PC-9 (cell line): ENCODE measurements around the gene DDX10. TPM values are rescaled to one million over a fixed set of nuclear protein-coding genes. Genes with fewer than 3 reads are reported as not detected.
"Not testable (repeated sequence)": the region's sequence is repeated elsewhere in the genome, so short reads cannot be mapped to it uniquely, and the experiment has no call there.

Source experiments
- BruUV-seq: library from RNA; stranded (reverse); fragments of 400-500 nt; replicated peaks from 2 replicates; lab custom pipeline; 2021; lab: Mats Ljungman, UMichigan
- CTCF ChIA-PET: fragments of 300-600 bp; sonication (Branson Sonifier 250); formaldehyde crosslinking; loops from one replicate; lab custom pipeline; 2022; ENCODE audit warnings: antibody characterized with exemption; lab: Charles Lee
- POLR2A ChIA-PET: fragments of 300-600 bp; sonication (Branson Sonifier 250); formaldehyde crosslinking; loops from one replicate; lab custom pipeline; 2022; ENCODE audit warnings: antibody characterized with exemption; ENCODE audit not compliant: unreplicated experiment; lab: Charles Lee
- DNase-seq, 2 experiments: peaks; one replicate each; pipeline versions ENCODE4 v3.0.0 to v3.0.0-alpha.2; 2015 to 2022; ENCODE audit warnings: mixed read lengths in 1 of 2
- H2AFZ ChIP-seq: fragments of 200-600 bp; sonication (generic); 2 replicates; pipeline ENCODE4 v1.8.1; 2017; ENCODE audit warnings: antibody characterized with exemption
- H3F3A ChIP-seq: fragments of 200-600 bp; sonication (generic); 2 replicates; pipeline ENCODE4 v1.8.1; 2017; ENCODE audit warnings: antibody characterized with exemption, mild to moderate bottlenecking, low read depth; ENCODE audit not compliant: insufficient read depth
- H3K27ac ChIP-seq: fragments of 200-600 bp; sonication (generic); 2 replicates; pipeline ENCODE4 v1.6.1; 2016; ENCODE audit warnings: mixed run types
- H3K27me3 ChIP-seq: fragments of 200-600 bp; sonication (generic); 2 replicates; pipeline ENCODE4 v1.6.1; 2016; ENCODE audit warnings: low read depth, mixed run types; ENCODE audit not compliant: insufficient read depth
- H3K36me3 ChIP-seq: fragments of 200-600 bp; sonication (generic); 2 replicates; pipeline ENCODE4 v1.6.1; 2016; ENCODE audit warnings: low read depth, mixed run types
- H3K4me1 ChIP-seq: fragments of 200-600 bp; sonication (generic); replicated peaks from 2 replicates; pipeline ENCODE4 v1.6.1; 2016; ENCODE audit warnings: mixed run types; ENCODE audit not compliant: insufficient read depth
- H3K4me2 ChIP-seq: fragments of 200-600 bp; sonication (generic); 2 replicates; pipeline ENCODE4 v1.6.1; 2017; ENCODE audit warnings: mixed run types
- H3K4me3 ChIP-seq: fragments of 200-600 bp; sonication (generic); 2 replicates; pipeline ENCODE4 v1.6.1; 2016; ENCODE audit warnings: mixed run types
- H3K79me2 ChIP-seq: fragments of 200-600 bp; sonication (generic); 2 replicates; pipeline ENCODE4 v1.6.1; 2017; ENCODE audit warnings: low read depth, mixed run types
- H3K9me2 ChIP-seq: fragments of 200-600 bp; sonication (generic); 2 replicates; pipeline ENCODE4 v1.8.1; 2017; ENCODE audit warnings: mild to moderate bottlenecking; ENCODE audit not compliant: insufficient read depth
- H3K9me3 ChIP-seq: fragments of 200-600 bp; sonication (generic); 2 replicates; pipeline ENCODE4 v1.8.1; 2016; ENCODE audit warnings: low read depth; ENCODE audit not compliant: insufficient read depth
- H4K20me1 ChIP-seq: fragments of 200-600 bp; sonication (generic); 2 replicates; pipeline ENCODE4 v1.8.1; 2017; ENCODE audit not compliant: insufficient read depth
- CTCF ChIP-seq: fragments of 200-600 bp; sonication (generic); conservative IDR thresholded peaks from 2 replicates; pipeline ENCODE4 v1.6.1; 2017; ENCODE audit warnings: mixed run types, antibody characterized with exemption, mild to moderate bottlenecking, moderate library complexity
- EZH2 ChIP-seq: fragments of 200-600 bp; sonication (generic); IDR thresholded peaks from 2 replicates; pipeline ENCODE4 v1.8.0; 2017; ENCODE audit warnings: antibody characterized with exemption, low read depth
- intact Hi-C: fragments of 100-400 bp; cut with micrococcal nuclease; formaldehyde crosslinking; loops from one replicate; pipeline ENCODE4 v1.10.0; 2022; ENCODE audit not compliant: unreplicated experiment
- total RNA-seq: library from RNA; stranded (reverse); gene quantifications from 2 replicates; pipeline ENCODE4 v1.2.3, GENCODE V29; 2021

The DDX10 gene
- total RNA-seq, 1 experiment from 2014 or later, result 26.4 TPM

GRCh38 chr11:108648528-108648885 lies 16.4 kb upstream of the DDX10 start:
- Histone ChIP-seq H3K27me3 (no peaks in the 10 kb centered on the region), H2AFZ (no peak overlapping the region), H3K27ac (no peak overlapping the region), H3K9me3 (no peaks in the 10 kb centered on the region), H3K79me2 (no peaks in the 10 kb centered on the region), H3K4me1 (no peaks in the 10 kb centered on the region), H3F3A (no peaks in the 10 kb centered on the region), H4K20me1 (no peaks in the 10 kb centered on the region), H3K36me3 (no peaks in the 10 kb centered on the region), H3K4me2 (no peak overlapping the region), H3K4me3 (no peak overlapping the region), H3K9me2 (no peaks in the 10 kb centered on the region)
- no TSS peak for BruUV-seq
- CTCF ChIA-PET, result no interaction called here
- no peak for DNase-seq
- TF ChIP-seq CTCF, result no peak; the same call in 1 of the 2 replicates
- no peak for TF ChIP-seq EZH2
- intact Hi-C loops, result loop anchor here (2.0 kb wide), 2 partner anchors 56 to 152 kb away; partner anchors contain the start of gene EXPH5
- POLR2A ChIA-PET, result no interaction called here

GRCh38 chr11:108654100-108654499 lies 10.8 kb upstream of the DDX10 start:
- H3K27ac ChIP-seq, H3K4me2 ChIP-seq, H3K9me3 ChIP-seq, H3K4me3 ChIP-seq, CTCF ChIA-PET, H3K4me1 ChIP-seq, H4K20me1 ChIP-seq, H3K27me3 ChIP-seq, BruUV-seq, H3K79me2 ChIP-seq, H3F3A ChIP-seq, POLR2A ChIA-PET, H3K36me3 ChIP-seq, H2AFZ ChIP-seq, H3K9me2 ChIP-seq: not testable (repeated sequence)
- DNase-seq, result peak in 1 of 2 experiments; percentile 5
- intact Hi-C loops, result loop anchor here (2.0 to 10.0 kb wide), 3 partner anchors 431 to 649 kb away; partner anchors contain the start of genes ACAT1, ATM, CUL5 and NPAT

- Histone ChIP-seq H3K4me1 (no peaks in the 10 kb centered on the region), H3F3A (no peaks in the 10 kb centered on the region; the same call in 1 of the 2 replicates), H3K4me2 (no peak overlapping the region), H3K9me3 (no peaks in the 10 kb centered on the region), H3K27me3 (no peaks in the 10 kb centered on the region), H3K36me3 (no peaks in the 10 kb centered on the region), H2AFZ (0 out of 2 replicates have a peak overlapping the region, but pooled peaks have one; percentile 12), H3K4me3 (no peak overlapping the region), H3K9me2 (no peaks in the 10 kb centered on the region), H4K20me1 (no peaks in the 10 kb centered on the region), H3K27ac (no peak overlapping the region), H3K79me2 (no peaks in the 10 kb centered on the region)
- no TSS peak for BruUV-seq
- TF ChIP-seq CTCF (peak; percentile 93), EZH2 (no peak)
- intact Hi-C loops, result loop anchor here (2.0 to 10.0 kb wide), 4 partner anchors 432 to 1093 kb away; partner anchors contain the start of genes ACAT1, ATM, CUL5 and NPAT
- DNase-seq, result peak; percentile 47 to 60
- CTCF ChIA-PET, result no interaction called here
- POLR2A ChIA-PET, result interaction anchor here (0.5 kb wide), 1 partner anchor 44 kb away, joined by 4 read pairs; no protein-coding TSS in a partner anchor
These were observed 9.8 kb upstream of the DDX10 start for GRCh38 chr11:108654994-108655631.
